ENCODE measurements around the gene GADD45GIP1.
"Not testable (repeated sequence)": the region's sequence is repeated elsewhere in the genome, so short reads cannot be mapped to it uniquely, and the experiment has no call there.

Gene GADD45GIP1

DNA sequence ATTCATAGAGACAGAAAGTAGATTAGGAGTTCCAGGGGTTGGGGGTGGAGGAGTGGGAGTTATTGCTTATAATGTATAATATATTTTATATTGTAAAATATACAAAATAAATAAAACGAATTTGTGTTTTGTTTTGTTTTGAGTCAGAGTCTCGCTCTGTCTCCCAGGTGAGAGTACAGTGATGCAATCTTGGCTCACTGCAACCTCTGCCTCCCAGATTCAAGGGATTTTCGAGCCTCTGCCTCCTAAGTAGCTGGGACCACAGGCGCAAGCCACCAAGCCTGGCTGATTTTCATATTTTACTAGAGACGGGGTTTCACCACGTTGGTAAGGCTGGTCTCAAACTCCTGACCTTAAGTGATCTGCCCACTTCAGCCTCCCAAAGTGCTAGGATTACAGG lies 2.5 kb upstream of the GADD45GIP1 start:
- no peak for DNase-seq (ENCODE audit: low read depth in 3 of 3, low spot score in 1 of 3)

- DNase-seq (ENCODE audit: low read depth in 3 of 3, low spot score in 1 of 3), result not testable (repeated sequence)
These were observed 448 bp upstream of the GADD45GIP1 start for GRCh38 chr19:12957389-12957952.

GRCh38 chr19:12955996-12956395 lies 1.0 kb downstream of the GADD45GIP1 start:
- no peak for DNase-seq (ENCODE audit: low read depth in 3 of 3, low spot score in 1 of 3)

DNA sequence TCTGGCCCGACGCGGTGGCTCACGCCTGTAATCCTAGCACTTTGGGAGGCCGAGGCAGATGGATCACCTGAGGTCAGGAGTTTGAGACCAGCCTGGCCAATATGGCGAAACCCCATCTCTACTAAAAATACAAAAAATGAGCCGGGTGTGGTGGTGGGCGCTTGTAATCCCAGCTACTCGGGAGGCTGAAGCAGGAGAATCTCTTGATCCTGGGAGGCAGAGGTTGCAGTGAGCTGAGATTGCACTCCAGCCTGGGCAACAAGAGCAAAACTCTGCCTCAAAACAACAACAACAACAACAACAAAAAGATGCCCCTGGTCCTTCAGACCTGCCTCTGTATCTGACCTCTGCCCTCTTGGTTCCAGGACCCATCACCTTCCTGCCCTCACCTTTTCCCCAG lies 1.4 kb downstream of the GADD45GIP1 start:
- DNase-seq (ENCODE audit: low read depth in 3 of 3, low spot score in 1 of 3), result not testable (repeated sequence)

DNA sequence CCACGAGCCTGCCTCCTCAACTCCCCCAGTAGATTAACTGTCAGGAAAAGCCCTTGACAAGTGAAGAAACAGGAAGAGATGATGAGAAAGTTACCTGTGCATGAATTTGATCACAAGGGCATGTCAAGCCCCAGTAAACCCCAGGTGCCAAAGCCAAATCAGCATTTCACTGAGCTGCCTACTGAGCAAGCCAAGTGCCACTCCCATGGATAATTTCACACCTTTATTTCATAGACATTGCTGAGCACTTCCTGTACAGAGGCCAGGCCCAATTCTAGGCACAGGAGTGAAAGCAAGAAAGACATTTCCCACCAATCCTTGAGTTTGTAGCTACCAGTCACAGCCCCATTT lies 2.4 kb downstream of the GADD45GIP1 start:
- no peak for DNase-seq (ENCODE audit: low read depth in 3 of 3, low spot score in 1 of 3)

DNA sequence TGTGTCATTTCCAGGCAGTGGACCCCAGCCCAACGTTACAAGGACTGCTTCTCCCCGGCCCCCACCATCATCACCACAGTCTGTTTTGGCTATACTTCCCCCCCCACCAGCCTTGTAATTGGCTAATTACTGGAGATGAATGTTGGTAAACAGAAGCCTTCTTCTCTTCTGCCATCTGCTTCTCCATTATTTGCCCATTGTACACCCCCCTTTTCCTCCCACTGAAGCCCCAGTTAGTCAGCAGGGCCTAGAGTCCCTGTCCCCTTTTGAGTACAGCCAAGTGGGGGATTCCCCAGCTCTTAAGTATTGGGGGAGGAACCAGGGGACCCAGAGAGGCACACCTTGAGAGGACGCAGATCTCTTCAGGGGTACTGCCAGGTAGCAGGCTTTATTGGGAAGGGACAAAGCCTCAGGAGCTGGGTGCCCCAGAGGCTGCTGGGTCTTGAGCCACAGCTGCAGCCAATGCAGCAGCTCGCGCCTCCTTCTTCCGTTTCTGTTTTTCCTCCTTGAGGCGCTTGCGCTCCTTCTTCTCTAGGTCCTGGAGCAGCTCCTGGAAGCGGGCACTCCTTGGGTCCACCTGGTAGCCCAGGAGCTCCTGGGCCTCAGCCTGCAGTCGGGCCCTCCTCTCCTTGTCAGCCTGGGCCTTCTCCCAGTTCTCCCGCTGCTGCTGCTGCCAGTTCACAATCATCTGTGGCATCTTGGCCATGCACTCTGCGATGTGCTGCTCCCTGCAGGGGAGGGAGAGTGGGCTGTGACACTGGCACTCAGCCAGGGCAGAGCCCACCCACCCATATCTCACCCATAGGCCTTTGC lies 3.0 kb downstream of the GADD45GIP1 start:
- no peak for DNase-seq (ENCODE audit: low read depth in 3 of 3, low spot score in 1 of 3)

- DNase-seq (ENCODE audit: low read depth in 3 of 3, low spot score in 1 of 3), result no peak
These were observed 3.8 kb downstream of the GADD45GIP1 start for GRCh38 chr19:12953138-12953798.

- no peak for DNase-seq (ENCODE audit: low read depth in 3 of 3, low spot score in 1 of 3)
These were observed 4.4 kb downstream of the GADD45GIP1 start for GRCh38 chr19:12952488-12953137.

- DNase-seq (ENCODE audit: low read depth in 3 of 3, low spot score in 1 of 3), result not testable (repeated sequence)
These were observed 5.0 kb downstream of the GADD45GIP1 start for GRCh38 chr19:12952050-12952449.

GRCh38 chr19:12949363-12950283 lies 7.4 kb downstream of the GADD45GIP1 start:
- no peak for DNase-seq (ENCODE audit: low read depth in 3 of 3, low spot score in 1 of 3)

- DNase-seq (ENCODE audit: low read depth in 3 of 3, low spot score in 1 of 3), result no peak
These were observed 8.2 kb downstream of the GADD45GIP1 start for GRCh38 chr19:12948612-12949362.

GRCh38 chr19:12947702-12948611 lies 9.1 kb downstream of the GADD45GIP1 start:
- no peak for DNase-seq (ENCODE audit: low read depth in 3 of 3, low spot score in 1 of 3)

DNA sequence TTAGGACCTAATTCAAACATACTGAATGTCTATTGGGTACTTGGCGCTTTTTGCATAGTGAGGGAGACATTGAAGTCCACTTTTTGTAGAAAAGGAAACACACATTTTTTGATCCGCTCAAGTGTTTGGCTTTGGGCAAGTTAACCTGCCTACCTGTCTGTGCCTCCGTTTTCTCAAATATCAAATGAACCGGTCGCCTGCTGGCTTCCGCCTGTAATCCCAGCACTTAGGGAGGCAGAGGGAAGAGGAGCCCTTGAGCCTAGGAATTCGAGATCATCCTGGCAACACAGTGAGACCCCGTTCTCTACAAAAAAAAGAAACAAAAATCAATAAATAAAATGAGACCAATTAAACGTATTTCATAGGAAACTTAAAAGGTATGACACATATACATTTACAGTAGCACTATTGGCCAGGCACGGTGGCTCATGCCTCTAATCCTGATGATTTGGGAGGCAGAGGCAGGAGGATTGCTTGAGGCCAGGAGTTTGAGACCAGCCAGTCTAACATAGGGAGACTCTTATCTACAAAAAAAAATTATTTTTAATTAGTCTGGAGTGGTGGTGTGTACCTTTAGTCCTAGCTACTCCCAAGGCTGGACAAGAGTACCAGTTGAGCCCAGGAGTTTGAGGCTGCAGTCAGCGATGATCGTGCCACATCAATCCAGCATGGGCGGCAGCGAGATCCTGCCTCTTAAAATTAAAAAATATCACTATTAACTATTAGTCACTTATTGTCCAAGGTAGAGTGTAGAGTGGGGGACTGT lies 10.1 kb downstream of the GADD45GIP1 start:
- no peak for DNase-seq (ENCODE audit: low read depth in 3 of 3, low spot score in 1 of 3)

- DNase-seq (ENCODE audit: low read depth in 3 of 3, low spot score in 1 of 3), result peak in 1 of 3 donors; percentile 42
These were observed 10.8 kb downstream of the GADD45GIP1 start for GRCh38 chr19:12946092-12946721.

- peak; percentile 92 to 98 (median 96) for DNase-seq (ENCODE audit: low read depth in 3 of 3, low spot score in 1 of 3)
These were observed 11.4 kb downstream of the GADD45GIP1 start, which contains the start of gene RAD23A for GRCh38 chr19:12945479-12946091. RAD23A (plus strand) TSS chr19:12945862; CDS start chr19:12945949, 87 bp downstream.

DNA sequence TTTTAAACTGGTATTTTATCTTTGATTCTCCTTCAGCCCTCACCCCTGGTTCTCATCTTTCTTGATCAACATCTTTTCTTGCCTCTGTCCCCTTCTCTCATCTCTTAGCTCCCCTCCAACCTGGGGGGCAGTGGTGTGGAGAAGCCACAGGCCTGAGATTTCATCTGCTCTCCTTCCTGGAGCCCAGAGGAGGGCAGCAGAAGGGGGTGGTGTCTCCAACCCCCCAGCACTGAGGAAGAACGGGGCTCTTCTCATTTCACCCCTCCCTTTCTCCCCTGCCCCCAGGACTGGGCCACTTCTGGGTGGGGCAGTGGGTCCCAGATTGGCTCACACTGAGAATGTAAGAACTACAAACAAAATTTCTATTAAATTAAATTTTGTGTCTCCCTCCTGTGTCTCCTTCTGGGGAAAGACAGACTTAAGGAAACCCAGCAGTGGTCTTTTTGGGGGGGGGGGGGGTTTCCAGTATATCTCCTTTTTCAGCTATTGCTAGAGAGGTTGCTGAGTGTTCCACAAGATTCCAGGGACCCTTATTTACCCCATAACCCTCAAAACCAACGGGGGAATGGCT lies 12.8 kb downstream of the GADD45GIP1 start:
- DNase-seq (ENCODE audit: low read depth in 3 of 3, low spot score in 1 of 3), result no peak
